GM12875 (cell line): ENCODE results near the gene PSMD13.

Experiments
- H3K4me3 ChIP-seq: one replicate; pipeline ENCODE4 v1.5.1; 2011; ENCODE audit warnings: low read depth, low read length, control low read depth
- CTCF ChIP-seq: IDR thresholded peaks from 2 replicates; pipeline ENCODE4 v1.5.1; 2011; ENCODE audit warnings: low read depth, mild to moderate bottlenecking, control low read depth, inconsistent platforms, low read length, moderate library complexity, borderline replicate concordance; ENCODE audit not compliant: insufficient read depth

Gene PSMD13

GRCh38 chr11:202490-202889, 34.3 kb upstream of the PSMD13 start:
- H3K4me3 ChIP-seq: no peak overlapping the region
- TF ChIP-seq CTCF: no peak

- H3K4me3 ChIP-seq: no peak overlapping the region
- TF ChIP-seq CTCF: no peak
These were observed 33.5 kb upstream of the PSMD13 start for GRCh38 chr11:203056-203944.

GRCh38 chr11:203945-204586, 32.7 kb upstream of the PSMD13 start:
- TF ChIP-seq CTCF: no peak
- no peak overlapping the region for H3K4me3 ChIP-seq

- no peak for TF ChIP-seq CTCF
- no peak overlapping the region for H3K4me3 ChIP-seq
These were observed 32.1 kb upstream of the PSMD13 start for GRCh38 chr11:204587-205109.

GRCh38 chr11:205221-206001, 31.4 kb upstream of the PSMD13 start:
- no peak for TF ChIP-seq CTCF
- no peak overlapping the region for H3K4me3 ChIP-seq

GRCh38 chr11:206002-206384, 30.8 kb upstream of the PSMD13 start:
- TF ChIP-seq CTCF: no peak
- H3K4me3 ChIP-seq: peak overlapping the region; percentile 98
